Measurements from ENCODE around the gene BRSK1.

DNA sequence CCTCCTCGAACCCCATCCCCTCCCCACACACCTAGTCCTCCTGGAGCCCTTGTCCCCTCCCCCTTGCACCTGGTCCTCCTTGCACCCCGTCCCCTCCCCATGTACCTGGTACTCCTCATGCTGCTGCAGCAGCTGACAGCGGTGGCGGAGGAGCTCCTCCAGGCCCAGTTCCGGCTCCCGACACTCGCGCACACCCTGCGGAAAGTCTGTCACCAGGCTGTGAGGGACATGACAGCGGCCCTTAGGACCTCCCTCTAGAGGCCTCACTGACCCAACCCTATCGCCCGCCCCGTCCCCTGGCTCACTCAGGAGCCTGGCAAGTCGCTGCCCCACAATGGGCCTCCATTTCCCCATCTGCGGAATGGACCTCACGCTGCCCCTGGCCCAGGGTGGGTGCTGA lies 18.6 kb upstream of the BRSK1 start:
- TF ChIP-seq, protein P1, sequence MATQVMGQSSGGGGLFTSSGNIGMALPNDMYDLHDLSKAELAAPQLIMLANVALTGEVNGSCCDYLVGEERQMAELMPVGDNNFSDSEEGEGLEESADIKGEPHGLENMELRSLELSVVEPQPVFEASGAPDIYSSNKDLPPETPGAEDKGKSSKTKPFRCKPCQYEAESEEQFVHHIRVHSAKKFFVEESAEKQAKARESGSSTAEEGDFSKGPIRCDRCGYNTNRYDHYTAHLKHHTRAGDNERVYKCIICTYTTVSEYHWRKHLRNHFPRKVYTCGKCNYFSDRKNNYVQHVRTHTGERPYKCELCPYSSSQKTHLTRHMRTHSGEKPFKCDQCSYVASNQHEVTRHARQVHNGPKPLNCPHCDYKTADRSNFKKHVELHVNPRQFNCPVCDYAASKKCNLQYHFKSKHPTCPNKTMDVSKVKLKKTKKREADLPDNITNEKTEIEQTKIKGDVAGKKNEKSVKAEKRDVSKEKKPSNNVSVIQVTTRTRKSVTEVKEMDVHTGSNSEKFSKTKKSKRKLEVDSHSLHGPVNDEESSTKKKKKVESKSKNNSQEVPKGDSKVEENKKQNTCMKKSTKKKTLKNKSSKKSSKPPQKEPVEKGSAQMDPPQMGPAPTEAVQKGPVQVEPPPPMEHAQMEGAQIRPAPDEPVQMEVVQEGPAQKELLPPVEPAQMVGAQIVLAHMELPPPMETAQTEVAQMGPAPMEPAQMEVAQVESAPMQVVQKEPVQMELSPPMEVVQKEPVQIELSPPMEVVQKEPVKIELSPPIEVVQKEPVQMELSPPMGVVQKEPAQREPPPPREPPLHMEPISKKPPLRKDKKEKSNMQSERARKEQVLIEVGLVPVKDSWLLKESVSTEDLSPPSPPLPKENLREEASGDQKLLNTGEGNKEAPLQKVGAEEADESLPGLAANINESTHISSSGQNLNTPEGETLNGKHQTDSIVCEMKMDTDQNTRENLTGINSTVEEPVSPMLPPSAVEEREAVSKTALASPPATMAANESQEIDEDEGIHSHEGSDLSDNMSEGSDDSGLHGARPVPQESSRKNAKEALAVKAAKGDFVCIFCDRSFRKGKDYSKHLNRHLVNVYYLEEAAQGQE (IDR thresholded peaks at IDR 0.05; ENCODE audit: low read depth, low read length), result no peak
- TF ChIP-seq CHD2 (IDR thresholded peaks at IDR 0.05; ENCODE audit: borderline replicate concordance, low read depth, low read length) (no peak), MYC (IDR thresholded peaks at IDR 0.05; ENCODE audit: insufficient read depth, insufficient read length, insufficient replicate concordance, low read length, severe bottlenecking) (no peak), RAD21 (IDR thresholded peaks at IDR 0.05; ENCODE audit: insufficient read depth, low read depth, low read length) (no peak), EGR1 (IDR thresholded peaks at IDR 0.05; ENCODE audit: borderline replicate concordance in 1 of 2, low read depth in 2 of 2, low read length in 2 of 2) (no peak), SRF (IDR thresholded peaks at IDR 0.05; ENCODE audit: low read depth in 2 of 2, low read length in 2 of 2) (no peak), NBN (IDR thresholded peaks at IDR 0.05) (no peak), TCF7 (IDR thresholded peaks at IDR 0.05; ENCODE audit: borderline replicate concordance) (no peak), TCF12 (IDR thresholded peaks at IDR 0.05; ENCODE audit: low read depth, low read length) (no peak)
